Peyer's patch (tissue), 4 donors: ENCODE measurements around the gene SSX7.

Experiments
- POLR2A ChIP-seq, 2 donors: fragments of 450-650 bp; IDR thresholded peaks; one replicate each; pipeline ENCODE4 v1.5.1; 2017; ENCODE audit warnings: antibody characterized with exemption in 2 of 2, mild to moderate bottlenecking in 2 of 2, moderate library complexity in 2 of 2
- TF ChIP-seq, protein P1 (sequence below), 6 experiments: fragments of 450-650 bp in 4 of 6; fragments of 200-600 bp in 2 of 6; sonication (generic) in 1 of 6; IDR thresholded peaks; one replicate each; pipeline ENCODE4 v1.5.1; 2017 to 2019; ENCODE audit warnings: antibody characterized with exemption in 6 of 6, mild to moderate bottlenecking in 3 of 6, moderate library complexity in 1 of 6

GRCh38 chrX:52594658-52595057 is 60.0 kb downstream of the SSX7 start:
- no peak for TF ChIP-seq POLR2A (IDR thresholded peaks at IDR 0.05)
- TF ChIP-seq, protein P1, sequence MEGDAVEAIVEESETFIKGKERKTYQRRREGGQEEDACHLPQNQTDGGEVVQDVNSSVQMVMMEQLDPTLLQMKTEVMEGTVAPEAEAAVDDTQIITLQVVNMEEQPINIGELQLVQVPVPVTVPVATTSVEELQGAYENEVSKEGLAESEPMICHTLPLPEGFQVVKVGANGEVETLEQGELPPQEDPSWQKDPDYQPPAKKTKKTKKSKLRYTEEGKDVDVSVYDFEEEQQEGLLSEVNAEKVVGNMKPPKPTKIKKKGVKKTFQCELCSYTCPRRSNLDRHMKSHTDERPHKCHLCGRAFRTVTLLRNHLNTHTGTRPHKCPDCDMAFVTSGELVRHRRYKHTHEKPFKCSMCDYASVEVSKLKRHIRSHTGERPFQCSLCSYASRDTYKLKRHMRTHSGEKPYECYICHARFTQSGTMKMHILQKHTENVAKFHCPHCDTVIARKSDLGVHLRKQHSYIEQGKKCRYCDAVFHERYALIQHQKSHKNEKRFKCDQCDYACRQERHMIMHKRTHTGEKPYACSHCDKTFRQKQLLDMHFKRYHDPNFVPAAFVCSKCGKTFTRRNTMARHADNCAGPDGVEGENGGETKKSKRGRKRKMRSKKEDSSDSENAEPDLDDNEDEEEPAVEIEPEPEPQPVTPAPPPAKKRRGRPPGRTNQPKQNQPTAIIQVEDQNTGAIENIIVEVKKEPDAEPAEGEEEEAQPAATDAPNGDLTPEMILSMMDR (IDR thresholded peaks at IDR 0.05), result no peak
